Loucy (cell line): ENCODE results near the gene FBLN5.

Source experiments
- H2AFZ ChIP-seq: fragments of 200-600 bp; sonication (generic); 2 replicates; pipeline ENCODE4 v1.6.0; 2016; ENCODE audit warnings: antibody characterized with exemption, mild to moderate bottlenecking, low read length, moderate library complexity
- H3F3A ChIP-seq: fragments of 200-600 bp; 2 replicates; pipeline ENCODE4 v1.6.0; 2016; ENCODE audit warnings: antibody characterized with exemption, low read depth, mild to moderate bottlenecking
- H3K27me3 ChIP-seq: fragments of 200-600 bp; sonication (generic); 2 replicates; pipeline ENCODE4 v1.6.1; 2014; ENCODE audit warnings: low read length, mild to moderate bottlenecking; ENCODE audit not compliant: insufficient read depth, poor library complexity, severe bottlenecking
- H3K36me3 ChIP-seq: fragments of 200-600 bp; sonication (generic); 2 replicates; pipeline ENCODE4 v1.6.1; 2016; ENCODE audit warnings: low read length; ENCODE audit not compliant: insufficient read depth
- H3K4me1 ChIP-seq: fragments of 200-600 bp; sonication (generic); 2 replicates; pipeline ENCODE4 v1.5.1; 2014; ENCODE audit warnings: low read length, mild to moderate bottlenecking; ENCODE audit not compliant: insufficient read depth, poor library complexity, severe bottlenecking
- H3K4me2 ChIP-seq: fragments of 200-600 bp; sonication (generic); 2 replicates; pipeline ENCODE4 v1.6.0; 2014; ENCODE audit warnings: antibody characterized with exemption, low read length, low read depth, mild to moderate bottlenecking; ENCODE audit not compliant: poor library complexity, severe bottlenecking
- H3K4me3 ChIP-seq: fragments of 200-600 bp; sonication (generic); 2 replicates; pipeline ENCODE4 v1.5.1; 2014; ENCODE audit warnings: low read length, mild to moderate bottlenecking, mixed read lengths; ENCODE audit not compliant: poor library complexity, severe bottlenecking
- H3K79me2 ChIP-seq: fragments of 200-600 bp; sonication (generic); 2 replicates; pipeline ENCODE4 v1.6.1; 2014; ENCODE audit warnings: low read length; ENCODE audit not compliant: insufficient read depth
- H3K9ac ChIP-seq: fragments of 200-600 bp; sonication (generic); 2 replicates; pipeline ENCODE4 v1.6.0; 2014; ENCODE audit warnings: mild to moderate bottlenecking, low read depth, low read length, moderate library complexity; ENCODE audit not compliant: poor library complexity, severe bottlenecking
- H3K9me2 ChIP-seq: fragments of 200-600 bp; sonication (generic); replicated peaks from 2 replicates; pipeline ENCODE4 v1.6.1; 2016; ENCODE audit warnings: low read depth, low read length, mixed read lengths
- H3K9me3 ChIP-seq: fragments of 200-600 bp; sonication (generic); 2 replicates; pipeline ENCODE4 v1.6.1; 2014; ENCODE audit warnings: mild to moderate bottlenecking, antibody characterized with exemption, low read length, low read depth; ENCODE audit not compliant: insufficient read depth
- H4K20me1 ChIP-seq: fragments of 200-600 bp; sonication (generic); 2 replicates; pipeline ENCODE4 v1.6.0; 2014; ENCODE audit warnings: antibody characterized with exemption, low read length, mild to moderate bottlenecking; ENCODE audit not compliant: insufficient read depth, poor library complexity, severe bottlenecking
- EZH2phosphoT487 ChIP-seq: fragments of 200-600 bp; IDR thresholded peaks from 2 replicates; pipeline ENCODE4 v1.6.1; 2018; ENCODE audit warnings: antibody characterized with exemption, mild to moderate bottlenecking, moderate library complexity, borderline replicate concordance
- TF ChIP-seq, protein P1 (sequence below): fragments of 200-600 bp; sonication (generic); conservative IDR thresholded peaks from 2 replicates; pipeline ENCODE4 v1.5.1; 2014; ENCODE audit warnings: mild to moderate bottlenecking, antibody characterized with exemption, low read length

The FBLN5 gene

GRCh38 chr14:91883753-91884152 lies 63.7 kb downstream of the FBLN5 start:
- Histone ChIP-seq H3K27me3 (no peaks in the 10 kb centered on the region), H3F3A (no peaks in the 10 kb centered on the region), H4K20me1 (no peaks in the 10 kb centered on the region), H3K4me2 (no peak overlapping the region), H3K79me2 (no peaks in the 10 kb centered on the region), H3K36me3 (no peaks in the 10 kb centered on the region), H3K9me3 (no peaks in the 10 kb centered on the region), H2AFZ (no peak overlapping the region), H3K9ac (no peak overlapping the region), H3K9me2 (no peaks in the 10 kb centered on the region), H3K4me1 (no peaks in the 10 kb centered on the region), H3K4me3 (no peak overlapping the region)
- TF ChIP-seq EZH2phosphoT487, result no peak
- TF ChIP-seq, protein P1, sequence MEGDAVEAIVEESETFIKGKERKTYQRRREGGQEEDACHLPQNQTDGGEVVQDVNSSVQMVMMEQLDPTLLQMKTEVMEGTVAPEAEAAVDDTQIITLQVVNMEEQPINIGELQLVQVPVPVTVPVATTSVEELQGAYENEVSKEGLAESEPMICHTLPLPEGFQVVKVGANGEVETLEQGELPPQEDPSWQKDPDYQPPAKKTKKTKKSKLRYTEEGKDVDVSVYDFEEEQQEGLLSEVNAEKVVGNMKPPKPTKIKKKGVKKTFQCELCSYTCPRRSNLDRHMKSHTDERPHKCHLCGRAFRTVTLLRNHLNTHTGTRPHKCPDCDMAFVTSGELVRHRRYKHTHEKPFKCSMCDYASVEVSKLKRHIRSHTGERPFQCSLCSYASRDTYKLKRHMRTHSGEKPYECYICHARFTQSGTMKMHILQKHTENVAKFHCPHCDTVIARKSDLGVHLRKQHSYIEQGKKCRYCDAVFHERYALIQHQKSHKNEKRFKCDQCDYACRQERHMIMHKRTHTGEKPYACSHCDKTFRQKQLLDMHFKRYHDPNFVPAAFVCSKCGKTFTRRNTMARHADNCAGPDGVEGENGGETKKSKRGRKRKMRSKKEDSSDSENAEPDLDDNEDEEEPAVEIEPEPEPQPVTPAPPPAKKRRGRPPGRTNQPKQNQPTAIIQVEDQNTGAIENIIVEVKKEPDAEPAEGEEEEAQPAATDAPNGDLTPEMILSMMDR, result no peak

- Histone ChIP-seq H3K4me1 (no peaks in the 10 kb centered on the region), H4K20me1 (no peaks in the 10 kb centered on the region), H3K9me3 (no peaks in the 10 kb centered on the region), H3K27me3 (no peaks in the 10 kb centered on the region), H3K9me2 (no peaks in the 10 kb centered on the region), H3K4me3 (no peak overlapping the region), H2AFZ (no peak overlapping the region), H3K36me3 (no peaks in the 10 kb centered on the region), H3K79me2 (no peaks in the 10 kb centered on the region), H3F3A (no peaks in the 10 kb centered on the region), H3K4me2 (no peak overlapping the region), H3K9ac (no peak overlapping the region)
- TF ChIP-seq, protein P1, result no peak
- TF ChIP-seq EZH2phosphoT487, result no peak
Observed at GRCh38 chr14:91882776-91883175, 64.7 kb downstream of the FBLN5 start.

- H2AFZ ChIP-seq, result no peak overlapping the region
- H3K4me1 ChIP-seq, result no peaks in the 10 kb centered on the region
- H3K9me3 ChIP-seq, result no peaks in the 10 kb centered on the region
- no peaks in the 10 kb centered on the region for H3K36me3 ChIP-seq
- no peaks in the 10 kb centered on the region for H3K9me2 ChIP-seq
- H3K4me3 ChIP-seq, result no peak overlapping the region
- H4K20me1 ChIP-seq, result no peaks in the 10 kb centered on the region
- no peak overlapping the region for H3K9ac ChIP-seq
- TF ChIP-seq, protein P1, result no peak
- TF ChIP-seq EZH2phosphoT487, result no peak
- H3K79me2 ChIP-seq, result no peaks in the 10 kb centered on the region
- no peaks in the 10 kb centered on the region for H3F3A ChIP-seq
- H3K27me3 ChIP-seq, result no peaks in the 10 kb centered on the region
- no peak overlapping the region for H3K4me2 ChIP-seq
Observed at GRCh38 chr14:91882369-91882768, 65.1 kb downstream of the FBLN5 start.
